Thoracic aorta (tissue), 2 donors: ENCODE results near the gene REC114. TPM values are rescaled to one million over a fixed set of nuclear protein-coding genes. Genes with fewer than 3 reads are reported as not detected.

ENCODE experiments used
- ATAC-seq: fragments of 150-250 bp; one replicate; pipeline ENCODE4 v1.8.0; 2017; ENCODE audit warnings: low read depth; ENCODE audit not compliant: insufficient number of reproducible peaks, low FRiP score
- DNase-seq: peaks from one replicate; pipeline ENCODE4 v3.0.0-alpha.2; 2020; ENCODE audit warnings: low spot score
- H3K27ac ChIP-seq, 2 donors: fragments of 200-600 bp; sonication (generic); 1 replicate in 1 of 2; 2 replicates in 1 of 2; pipeline ENCODE4 v1.5.1; 2016; ENCODE audit warnings: mild to moderate bottlenecking in 2 of 2, moderate library complexity in 2 of 2
- H3K27me3 ChIP-seq: fragments of 200-600 bp; sonication (generic); replicated peaks from 2 replicates; pipeline ENCODE4 v1.6.0; 2016; ENCODE audit warnings: mild to moderate bottlenecking; ENCODE audit not compliant: insufficient read depth
- H3K36me3 ChIP-seq: fragments of 200-600 bp; sonication (generic); one replicate; pipeline ENCODE4 v1.5.1; 2016
- H3K4me1 ChIP-seq, 2 donors: fragments of 200-600 bp; sonication (generic); 1 replicate in 1 of 2; 2 replicates in 1 of 2; pipeline versions ENCODE4 v1.5.1 to v1.6.0; 2016; ENCODE audit warnings: low read depth in 2 of 2, mild to moderate bottlenecking in 1 of 2; ENCODE audit not compliant: control insufficient read depth in 1 of 2
- H3K4me3 ChIP-seq: fragments of 200-600 bp; sonication (generic); 2 replicates; pipeline ENCODE4 v1.5.1; 2016; ENCODE audit warnings: mild to moderate bottlenecking
- H3K9me3 ChIP-seq: fragments of 200-600 bp; sonication (generic); 2 replicates; pipeline ENCODE4 v1.5.1; 2016
- total RNA-seq, 2 donors: library from RNA; depleted of rRNA; stranded (reverse); fragments of >200 nt; gene quantifications; one replicate each; pipeline versions ENCODE4 v1.1.0 to v1.2.3, GENCODE V29; 2016
- TF ChIP-seq, protein P1 (sequence below): fragments of 200-600 bp; sonication (generic); IDR thresholded peaks from one replicate; pipeline ENCODE4 v1.5.1; 2019; ENCODE audit warnings: antibody characterized with exemption

REC114 gene
- total RNA-seq, 2 donors from 2014 or later, result not detected

DNA sequence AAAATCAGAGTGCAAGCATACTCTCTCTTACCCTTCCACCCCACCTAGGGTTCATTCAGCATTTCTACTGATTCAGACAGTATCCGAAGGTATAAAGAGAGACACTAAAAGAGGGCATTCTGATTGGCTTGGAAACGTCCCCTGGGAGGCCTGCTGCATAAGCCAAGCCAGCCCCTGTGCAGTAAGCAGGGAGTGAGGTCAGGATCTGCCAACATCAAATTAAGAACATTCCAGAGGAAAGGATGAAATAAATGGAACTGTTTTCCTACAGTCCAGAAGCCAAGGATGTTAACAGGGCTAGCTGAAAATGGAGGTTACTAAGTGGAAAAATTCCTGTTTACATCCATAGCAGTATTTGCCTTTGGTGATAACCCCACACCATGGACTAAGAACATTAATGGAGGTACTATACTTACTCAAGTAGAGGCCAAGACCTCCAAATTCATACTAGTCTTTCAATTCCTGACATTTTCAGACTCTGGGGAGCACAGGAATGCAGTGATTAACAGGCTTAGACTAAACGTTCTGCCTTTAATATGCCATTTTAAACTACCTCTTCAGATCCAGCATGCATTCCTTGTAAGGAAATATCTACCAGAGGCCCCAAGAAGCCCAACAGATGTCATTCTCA, 155.7 kb downstream of the REC114 start:
- Histone ChIP-seq H3K36me3 (no peaks in the 10 kb centered on the region), H3K4me3 (no peak overlapping the region), H3K27ac (peak overlapping the region; percentile 64 to 74), H3K27me3 (no peaks in the 10 kb centered on the region), H3K9me3 (no peaks in the 10 kb centered on the region), H3K4me1 (peaks cover 77 to 100% of the 10 kb centered on the region in 2 donors)
- no peak for DNase-seq
- peak; percentile 25 for ATAC-seq
- TF ChIP-seq, protein P1, sequence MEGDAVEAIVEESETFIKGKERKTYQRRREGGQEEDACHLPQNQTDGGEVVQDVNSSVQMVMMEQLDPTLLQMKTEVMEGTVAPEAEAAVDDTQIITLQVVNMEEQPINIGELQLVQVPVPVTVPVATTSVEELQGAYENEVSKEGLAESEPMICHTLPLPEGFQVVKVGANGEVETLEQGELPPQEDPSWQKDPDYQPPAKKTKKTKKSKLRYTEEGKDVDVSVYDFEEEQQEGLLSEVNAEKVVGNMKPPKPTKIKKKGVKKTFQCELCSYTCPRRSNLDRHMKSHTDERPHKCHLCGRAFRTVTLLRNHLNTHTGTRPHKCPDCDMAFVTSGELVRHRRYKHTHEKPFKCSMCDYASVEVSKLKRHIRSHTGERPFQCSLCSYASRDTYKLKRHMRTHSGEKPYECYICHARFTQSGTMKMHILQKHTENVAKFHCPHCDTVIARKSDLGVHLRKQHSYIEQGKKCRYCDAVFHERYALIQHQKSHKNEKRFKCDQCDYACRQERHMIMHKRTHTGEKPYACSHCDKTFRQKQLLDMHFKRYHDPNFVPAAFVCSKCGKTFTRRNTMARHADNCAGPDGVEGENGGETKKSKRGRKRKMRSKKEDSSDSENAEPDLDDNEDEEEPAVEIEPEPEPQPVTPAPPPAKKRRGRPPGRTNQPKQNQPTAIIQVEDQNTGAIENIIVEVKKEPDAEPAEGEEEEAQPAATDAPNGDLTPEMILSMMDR, result no peak

DNA sequence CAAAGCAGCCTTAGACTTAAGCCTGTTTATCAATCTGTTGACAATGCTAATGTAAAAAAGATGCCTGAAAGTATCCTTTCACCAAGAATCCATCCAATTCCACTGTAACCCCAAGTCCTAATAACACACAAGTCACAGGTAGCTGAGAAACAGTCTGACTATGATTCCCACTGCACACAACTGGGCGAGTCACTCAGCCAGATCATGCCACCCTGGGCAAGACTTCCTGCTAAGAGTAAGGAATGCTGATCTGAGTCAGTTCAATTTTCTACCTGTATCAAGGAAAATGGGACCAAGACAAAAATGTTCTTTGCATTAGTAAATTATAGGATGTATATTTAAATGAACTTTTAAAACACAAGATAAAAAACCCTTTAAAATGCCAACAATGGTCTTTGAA, 157.0 kb downstream of the REC114 start:
- TF ChIP-seq, protein P1, result no peak
- no peaks in the 10 kb centered on the region for H3K9me3 ChIP-seq
- H3K4me3 ChIP-seq, result no peak overlapping the region
- peaks cover 78 to 92% of the 10 kb centered on the region in 2 donors for H3K4me1 ChIP-seq
- ATAC-seq (no peak), DNase-seq (no peak)
- H3K27ac ChIP-seq, result peak overlapping the region in 1 of 2 donors; percentile 74
- H3K27me3 ChIP-seq, result no peaks in the 10 kb centered on the region
- H3K36me3 ChIP-seq, result no peaks in the 10 kb centered on the region

DNA sequence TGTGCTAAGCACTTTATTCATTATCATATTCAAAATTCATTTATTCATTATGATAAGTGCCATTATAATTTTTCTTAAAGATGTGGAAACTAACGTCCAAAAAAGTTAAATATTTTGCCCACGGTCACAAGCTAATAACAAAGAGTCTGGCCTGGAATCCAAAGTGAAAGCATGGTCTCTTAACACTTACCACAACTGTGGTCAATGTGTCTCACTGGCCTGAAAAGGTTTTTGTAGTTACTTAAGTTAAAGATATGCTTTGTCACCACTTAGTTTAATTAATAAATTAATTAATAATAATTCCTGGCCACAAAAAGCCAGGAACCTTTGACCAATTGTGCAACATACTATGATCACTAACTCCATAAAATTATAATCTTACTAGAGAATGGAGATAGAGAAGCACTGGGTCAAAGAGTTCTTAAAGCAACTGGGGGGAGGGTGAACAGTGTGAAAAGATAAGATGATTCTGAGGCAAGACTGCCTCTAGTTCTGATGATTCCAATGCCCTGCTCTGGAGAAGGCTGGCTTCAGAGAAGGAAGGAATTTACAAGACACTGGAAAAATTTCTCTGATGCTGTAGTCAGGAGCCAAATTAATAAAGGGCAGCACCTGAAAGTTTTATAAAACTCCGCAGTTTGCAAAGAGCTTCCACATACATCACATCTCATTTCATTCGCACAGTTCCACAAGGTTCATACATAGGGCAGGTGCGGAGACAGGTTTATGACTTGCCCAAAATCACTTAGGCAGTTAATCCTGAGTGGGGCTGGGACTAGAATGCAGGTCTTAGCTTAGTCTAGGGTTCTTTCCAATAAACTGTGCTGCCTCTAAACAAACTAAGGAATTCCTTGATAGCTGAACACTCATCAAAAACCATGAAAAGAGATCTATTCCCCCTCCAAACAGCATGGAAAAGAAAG, 157.7 kb downstream of the REC114 start:
- peak overlapping the region; percentile 3 to 74 for H3K27ac ChIP-seq
- ATAC-seq, result no peak

DNA sequence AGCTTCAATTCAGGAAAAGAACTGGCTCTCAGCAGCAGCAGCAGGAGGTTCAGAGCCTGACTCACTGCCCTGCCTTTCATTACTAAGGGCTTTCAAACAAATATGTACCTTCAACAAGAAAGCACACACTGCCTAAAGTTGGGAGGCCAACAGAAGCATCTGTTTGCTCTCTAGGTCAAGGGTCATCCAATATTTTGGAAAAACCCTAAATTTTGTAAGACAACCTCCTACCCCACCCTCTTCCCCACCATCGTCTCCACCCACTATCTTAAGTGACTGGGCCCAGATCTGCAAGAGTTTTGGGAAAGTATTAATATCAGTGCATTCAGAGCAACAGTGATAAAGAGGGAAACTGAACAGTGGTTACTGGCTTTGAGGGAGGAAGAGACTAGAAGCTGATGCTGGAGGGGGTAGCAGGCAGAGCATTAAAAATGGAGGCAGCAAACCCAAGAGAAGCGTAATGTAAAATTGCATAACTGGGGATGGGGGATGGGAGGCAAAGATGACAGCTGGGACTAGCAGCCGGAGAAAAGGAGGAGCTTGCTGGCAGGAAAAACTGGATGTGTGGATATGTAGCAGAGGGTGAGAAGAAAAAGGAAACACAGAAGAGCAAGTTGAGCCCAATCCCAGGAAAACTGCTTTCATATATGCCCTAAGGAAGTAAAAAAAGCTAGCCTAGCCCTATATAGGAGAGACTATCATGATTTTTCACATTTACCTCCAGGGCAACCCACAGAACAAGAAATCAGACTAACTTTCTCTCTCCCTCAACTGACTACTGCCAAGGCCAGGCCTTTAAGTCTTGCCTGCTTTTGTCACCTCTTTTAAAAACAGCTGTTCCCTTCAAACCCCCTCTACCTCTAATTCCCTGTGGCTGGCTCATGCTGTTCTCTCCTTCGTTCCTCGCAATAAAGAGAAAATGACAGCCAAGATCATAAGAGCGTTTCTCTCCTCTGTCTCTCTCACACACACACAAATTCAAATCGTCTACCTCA, 158.8 kb downstream of the REC114 start:
- H3K27me3 ChIP-seq, result no peaks in the 10 kb centered on the region
- H3K4me1 ChIP-seq, result peaks cover 73 to 92% of the 10 kb centered on the region in 2 donors
- H3K9me3 ChIP-seq, result no peaks in the 10 kb centered on the region
- peak overlapping the region; percentile 6 to 74 for H3K27ac ChIP-seq
- no peak overlapping the region for H3K4me3 ChIP-seq
- H3K36me3 ChIP-seq, result no peaks in the 10 kb centered on the region
- DNase-seq (no peak), ATAC-seq (no peak)
- TF ChIP-seq, protein P1, result no peak

More for the DNA sequence above, 157.7 kb downstream of the REC114 start:
- Histone ChIP-seq H3K4me1 (peaks cover 72 to 92% of the 10 kb centered on the region in 2 donors), H3K36me3 (no peaks in the 10 kb centered on the region), H3K27me3 (no peaks in the 10 kb centered on the region), H3K9me3 (no peaks in the 10 kb centered on the region), H3K4me3 (no peak overlapping the region)
- TF ChIP-seq, protein P1, result no peak
- no peak for DNase-seq
